22Rv1 (cell line): Measurements from ENCODE around the gene MORF4L1.

ENCODE experiments used
- ZFX ChIP-seq: fragments of 450-650 bp; IDR thresholded peaks from 2 replicates; pipeline ENCODE4 v1.6.1; 2017; ENCODE audit warnings: antibody characterized with exemption, borderline replicate concordance
- TF ChIP-seq, protein P1 (sequence below): fragments of 450-650 bp; IDR thresholded peaks from 2 replicates; pipeline ENCODE4 v1.5.1; 2017; ENCODE audit warnings: mild to moderate bottlenecking

GRCh38 chr15:78904599-78905358, 32.1 kb downstream of the MORF4L1 start:
- TF ChIP-seq, protein P1, sequence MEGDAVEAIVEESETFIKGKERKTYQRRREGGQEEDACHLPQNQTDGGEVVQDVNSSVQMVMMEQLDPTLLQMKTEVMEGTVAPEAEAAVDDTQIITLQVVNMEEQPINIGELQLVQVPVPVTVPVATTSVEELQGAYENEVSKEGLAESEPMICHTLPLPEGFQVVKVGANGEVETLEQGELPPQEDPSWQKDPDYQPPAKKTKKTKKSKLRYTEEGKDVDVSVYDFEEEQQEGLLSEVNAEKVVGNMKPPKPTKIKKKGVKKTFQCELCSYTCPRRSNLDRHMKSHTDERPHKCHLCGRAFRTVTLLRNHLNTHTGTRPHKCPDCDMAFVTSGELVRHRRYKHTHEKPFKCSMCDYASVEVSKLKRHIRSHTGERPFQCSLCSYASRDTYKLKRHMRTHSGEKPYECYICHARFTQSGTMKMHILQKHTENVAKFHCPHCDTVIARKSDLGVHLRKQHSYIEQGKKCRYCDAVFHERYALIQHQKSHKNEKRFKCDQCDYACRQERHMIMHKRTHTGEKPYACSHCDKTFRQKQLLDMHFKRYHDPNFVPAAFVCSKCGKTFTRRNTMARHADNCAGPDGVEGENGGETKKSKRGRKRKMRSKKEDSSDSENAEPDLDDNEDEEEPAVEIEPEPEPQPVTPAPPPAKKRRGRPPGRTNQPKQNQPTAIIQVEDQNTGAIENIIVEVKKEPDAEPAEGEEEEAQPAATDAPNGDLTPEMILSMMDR, result no peak
- no peak for TF ChIP-seq ZFX
